Mesendoderm (in vitro differentiated cells): ENCODE data around the gene TCHP.
A peak's percentile ranks its signal among the peaks of the same experiment; 100 is the strongest.

Experiments
- DNase-seq: peaks from one replicate; pipeline ENCODE4 v3.0.0; 2013
- H2AK5ac ChIP-seq: 2 replicates; pipeline ENCODE4 v1.6.1; 2013; ENCODE audit warnings: low read length, inconsistent platforms
- H2BK120ac ChIP-seq: 2 replicates; pipeline ENCODE4 v1.6.1; 2013; ENCODE audit warnings: low read depth, mild to moderate bottlenecking, low read length, moderate library complexity, mixed read lengths
- H2BK15ac ChIP-seq: replicated peaks from 2 replicates; pipeline ENCODE4 v1.6.1; 2013; ENCODE audit warnings: low read depth, mild to moderate bottlenecking, moderate library complexity
- H2BK5ac ChIP-seq: 2 replicates; pipeline ENCODE4 v1.6.1; 2013; ENCODE audit warnings: low read length, inconsistent platforms
- H3K18ac ChIP-seq: 2 replicates; pipeline ENCODE4 v1.6.1; 2013; ENCODE audit warnings: mild to moderate bottlenecking, low read length, mixed read lengths
- H3K23ac ChIP-seq: one replicate; pipeline ENCODE4 v1.6.1; 2013; ENCODE audit warnings: low read length
- H3K27ac ChIP-seq: 2 replicates; pipeline ENCODE4 v1.5.1; 2013; ENCODE audit warnings: low read depth, mild to moderate bottlenecking, inconsistent platforms, low read length, moderate library complexity
- H3K27me3 ChIP-seq: 2 replicates; pipeline ENCODE4 v1.6.1; 2013; ENCODE audit warnings: low read length, control low read depth, mild to moderate bottlenecking, inconsistent platforms; ENCODE audit not compliant: insufficient read depth, poor library complexity
- H3K36me3 ChIP-seq: 2 replicates; pipeline ENCODE4 v1.6.1; 2013; ENCODE audit warnings: low read length, inconsistent platforms; ENCODE audit not compliant: control insufficient read depth, insufficient read depth
- H3K4ac ChIP-seq: one replicate; pipeline ENCODE4 v1.6.1; 2013; ENCODE audit warnings: low read depth, mild to moderate bottlenecking, low read length, moderate library complexity
- H3K4me1 ChIP-seq: 2 replicates; pipeline ENCODE4 v1.6.1; 2013; ENCODE audit warnings: low read depth, low read length, inconsistent platforms; ENCODE audit not compliant: control insufficient read depth
- H3K4me2 ChIP-seq: 2 replicates; pipeline ENCODE4 v1.6.1; 2013; ENCODE audit warnings: low read length
- H3K4me3 ChIP-seq: 2 replicates; pipeline ENCODE4 v1.5.1; 2013; ENCODE audit warnings: mild to moderate bottlenecking, low read length
- H3K56ac ChIP-seq: one replicate; pipeline ENCODE4 v1.6.1; 2013; ENCODE audit warnings: low read length
- H3K79me1 ChIP-seq: 2 replicates; pipeline ENCODE4 v1.6.1; 2013; ENCODE audit warnings: low read length, inconsistent platforms
- H3K79me2 ChIP-seq: 2 replicates; pipeline ENCODE4 v1.6.1; 2013; ENCODE audit warnings: mild to moderate bottlenecking, low read length; ENCODE audit not compliant: control insufficient read depth, insufficient read depth
- H3K9ac ChIP-seq: 2 replicates; pipeline ENCODE4 v1.6.1; 2013; ENCODE audit warnings: low read length, inconsistent platforms
- H4K5ac ChIP-seq: one replicate; pipeline ENCODE4 v1.6.1; 2013; ENCODE audit warnings: low read length
- H4K8ac ChIP-seq: one replicate; pipeline ENCODE4 v1.6.1; 2013; ENCODE audit warnings: low read depth, mild to moderate bottlenecking, control low read depth, low read length, moderate library complexity
- WGBS: extraction: QIAGEN DNeasy Blood & Tissue Kit; methylation state at CpG from one replicate; pipeline ENCODE4 v1.1.7; 2013; ENCODE audit warnings: low lambda C conversion rate, missing lambda C conversion rate; ENCODE audit not compliant: insufficient coverage; ENCODE audit errors: extremely low coverage; 5-methylcytosine and 5-hydroxymethylcytosine counted together

TCHP gene

GRCh38 chr12:109946505-109946904, 46.4 kb downstream of the TCHP start:
- Histone ChIP-seq H3K4me2 (no peak overlapping the region), H3K36me3 (no peaks in the 10 kb centered on the region), H4K5ac (no peak overlapping the region), H3K27me3 (no peaks in the 10 kb centered on the region), H3K4me3 (no peak overlapping the region), H2BK120ac (no peak overlapping the region), H3K9ac (no peak overlapping the region), H2BK5ac (no peak overlapping the region), H3K23ac (no peak overlapping the region), H3K79me2 (no peaks in the 10 kb centered on the region), H3K27ac (no peak overlapping the region), H3K4me1 (peaks cover 4% of the 10 kb centered on the region), H3K79me1 (no peaks in the 10 kb centered on the region), H3K4ac (no peak overlapping the region), H2BK15ac (no peak overlapping the region), H3K56ac (no peak overlapping the region), H2AK5ac (no peak overlapping the region), H4K8ac (no peak overlapping the region), H3K18ac (no peak overlapping the region)
- WGBS = no CpG with 5 or more reads among the region's 5 CpGs
- DNase-seq = peak; percentile 77

- no peak overlapping the region for H2BK15ac ChIP-seq
- H3K79me2 ChIP-seq = no peaks in the 10 kb centered on the region
- no peak overlapping the region for H3K23ac ChIP-seq
- no peak for DNase-seq
- no peak overlapping the region for H3K18ac ChIP-seq
- no peak overlapping the region for H3K27ac ChIP-seq
- H3K36me3 ChIP-seq = peaks cover 2% of the 10 kb centered on the region
- H4K8ac ChIP-seq = no peak overlapping the region
- no peak overlapping the region for H3K56ac ChIP-seq
- no peaks in the 10 kb centered on the region for H3K79me1 ChIP-seq
- H3K4me1 ChIP-seq = peaks cover 4% of the 10 kb centered on the region
- WGBS = no CpG with 5 or more reads among the region's 9 CpGs
- no peak overlapping the region for H2AK5ac ChIP-seq
- H4K5ac ChIP-seq = no peak overlapping the region
- no peak overlapping the region for H3K4me2 ChIP-seq
- no peak overlapping the region for H3K4ac ChIP-seq
- H2BK120ac ChIP-seq = no peak overlapping the region
- no peaks in the 10 kb centered on the region for H3K27me3 ChIP-seq
- H3K9ac ChIP-seq = no peak overlapping the region
- H2BK5ac ChIP-seq = no peak overlapping the region
- H3K4me3 ChIP-seq = no peak overlapping the region
Measured at GRCh38 chr12:109946913-109947312, 46.8 kb downstream of the TCHP start.

- Histone ChIP-seq H3K18ac (no peak overlapping the region), H2BK15ac (no peak overlapping the region), H4K5ac (no peak overlapping the region), H3K9ac (no peak overlapping the region), H3K79me1 (no peaks in the 10 kb centered on the region), H2AK5ac (no peak overlapping the region), H3K4ac (no peak overlapping the region), H3K4me1 (peaks cover 4% of the 10 kb centered on the region), H2BK5ac (no peak overlapping the region), H3K56ac (no peak overlapping the region), H3K36me3 (peaks cover 6% of the 10 kb centered on the region), H3K4me3 (no peak overlapping the region), H3K23ac (no peak overlapping the region), H4K8ac (no peak overlapping the region), H2BK120ac (no peak overlapping the region), H3K27me3 (no peaks in the 10 kb centered on the region), H3K4me2 (no peak overlapping the region), H3K27ac (no peak overlapping the region), H3K79me2 (no peaks in the 10 kb centered on the region)
- WGBS = no CpG with 5 or more reads among the region's 3 CpGs
- no peak for DNase-seq
Measured at GRCh38 chr12:109947521-109947920, 47.4 kb downstream of the TCHP start.

- Histone ChIP-seq H3K4ac (no peak overlapping the region), H2BK120ac (no peak overlapping the region), H4K5ac (no peak overlapping the region), H3K9ac (no peak overlapping the region), H3K56ac (no peak overlapping the region), H2BK5ac (no peak overlapping the region), H3K79me1 (no peaks in the 10 kb centered on the region), H3K36me3 (peaks cover 11% of the 10 kb centered on the region), H4K8ac (no peak overlapping the region), H3K23ac (no peak overlapping the region), H3K27me3 (no peaks in the 10 kb centered on the region), H3K4me1 (peaks cover 4% of the 10 kb centered on the region), H3K4me2 (no peak overlapping the region), H3K27ac (no peak overlapping the region), H3K18ac (no peak overlapping the region), H2BK15ac (no peak overlapping the region), H2AK5ac (no peak overlapping the region), H3K79me2 (no peaks in the 10 kb centered on the region), H3K4me3 (no peak overlapping the region)
- DNase-seq = no peak
- WGBS = no CpG with 5 or more reads among the region's 4 CpGs
Measured at GRCh38 chr12:109948368-109948767, 48.3 kb downstream of the TCHP start.

GRCh38 chr12:109949089-109949488, 49.0 kb downstream of the TCHP start:
- Histone ChIP-seq H3K36me3 (peaks cover 11% of the 10 kb centered on the region), H2AK5ac (no peak overlapping the region), H3K27ac (no peak overlapping the region)

GRCh38 chr12:109950625-109951024, 50.6 kb downstream of the TCHP start:
- Histone ChIP-seq H2BK5ac (no peak overlapping the region), H2BK120ac (no peak overlapping the region), H3K79me2 (no peaks in the 10 kb centered on the region), H3K56ac (no peak overlapping the region), H3K36me3 (peaks cover 11% of the 10 kb centered on the region), H3K4me3 (no peak overlapping the region), H3K27ac (no peak overlapping the region), H3K4ac (no peak overlapping the region), H4K8ac (no peak overlapping the region), H3K18ac (no peak overlapping the region), H2AK5ac (no peak overlapping the region), H3K27me3 (no peaks in the 10 kb centered on the region), H3K79me1 (no peaks in the 10 kb centered on the region), H3K9ac (no peak overlapping the region), H3K23ac (no peak overlapping the region), H2BK15ac (no peak overlapping the region), H3K4me2 (no peak overlapping the region), H4K5ac (no peak overlapping the region), H3K4me1 (peaks cover 2% of the 10 kb centered on the region)
- DNase-seq = no peak

More at GRCh38 chr12:109949089-109949488, 49.0 kb downstream of the TCHP start:
- Histone ChIP-seq H4K5ac (no peak overlapping the region), H2BK120ac (no peak overlapping the region), H3K79me1 (no peaks in the 10 kb centered on the region), H3K4me2 (no peak overlapping the region), H2BK5ac (no peak overlapping the region), H4K8ac (no peak overlapping the region), H2BK15ac (no peak overlapping the region), H3K56ac (no peak overlapping the region), H3K23ac (no peak overlapping the region), H3K4me3 (no peak overlapping the region), H3K79me2 (no peaks in the 10 kb centered on the region), H3K9ac (no peak overlapping the region), H3K18ac (no peak overlapping the region), H3K27me3 (no peaks in the 10 kb centered on the region), H3K4me1 (peaks cover 4% of the 10 kb centered on the region), H3K4ac (no peak overlapping the region)
- no CpG with 5 or more reads among the region's 1 CpG for WGBS
- no peak for DNase-seq
